Measurements from ENCODE around the gene GMPPA.

DNA sequence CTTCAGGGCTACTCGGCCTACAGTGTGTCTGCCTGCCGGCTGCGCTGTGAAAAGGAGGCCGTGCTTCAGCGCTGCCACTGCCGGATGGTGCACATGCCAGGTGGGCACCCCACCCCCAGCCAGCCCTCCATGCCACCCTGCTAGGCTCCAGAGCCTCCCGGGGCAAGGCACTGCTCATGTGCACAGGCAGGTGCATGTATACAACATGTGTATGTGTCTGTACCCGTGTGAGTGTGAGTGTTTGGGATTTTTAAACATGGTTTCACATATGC is 33.6 kb downstream of the GMPPA start:
- TF ChIP-seq, protein P1, sequence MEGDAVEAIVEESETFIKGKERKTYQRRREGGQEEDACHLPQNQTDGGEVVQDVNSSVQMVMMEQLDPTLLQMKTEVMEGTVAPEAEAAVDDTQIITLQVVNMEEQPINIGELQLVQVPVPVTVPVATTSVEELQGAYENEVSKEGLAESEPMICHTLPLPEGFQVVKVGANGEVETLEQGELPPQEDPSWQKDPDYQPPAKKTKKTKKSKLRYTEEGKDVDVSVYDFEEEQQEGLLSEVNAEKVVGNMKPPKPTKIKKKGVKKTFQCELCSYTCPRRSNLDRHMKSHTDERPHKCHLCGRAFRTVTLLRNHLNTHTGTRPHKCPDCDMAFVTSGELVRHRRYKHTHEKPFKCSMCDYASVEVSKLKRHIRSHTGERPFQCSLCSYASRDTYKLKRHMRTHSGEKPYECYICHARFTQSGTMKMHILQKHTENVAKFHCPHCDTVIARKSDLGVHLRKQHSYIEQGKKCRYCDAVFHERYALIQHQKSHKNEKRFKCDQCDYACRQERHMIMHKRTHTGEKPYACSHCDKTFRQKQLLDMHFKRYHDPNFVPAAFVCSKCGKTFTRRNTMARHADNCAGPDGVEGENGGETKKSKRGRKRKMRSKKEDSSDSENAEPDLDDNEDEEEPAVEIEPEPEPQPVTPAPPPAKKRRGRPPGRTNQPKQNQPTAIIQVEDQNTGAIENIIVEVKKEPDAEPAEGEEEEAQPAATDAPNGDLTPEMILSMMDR (IDR thresholded peaks at IDR 0.05; ENCODE audit: poor library complexity): no peak
- TF ChIP-seq EZH2 (IDR thresholded peaks at IDR 0.05; ENCODE audit: borderline replicate concordance): no peak
